ENCODE measurements around the gene RALGPS1.

RALGPS1 gene

DNA sequence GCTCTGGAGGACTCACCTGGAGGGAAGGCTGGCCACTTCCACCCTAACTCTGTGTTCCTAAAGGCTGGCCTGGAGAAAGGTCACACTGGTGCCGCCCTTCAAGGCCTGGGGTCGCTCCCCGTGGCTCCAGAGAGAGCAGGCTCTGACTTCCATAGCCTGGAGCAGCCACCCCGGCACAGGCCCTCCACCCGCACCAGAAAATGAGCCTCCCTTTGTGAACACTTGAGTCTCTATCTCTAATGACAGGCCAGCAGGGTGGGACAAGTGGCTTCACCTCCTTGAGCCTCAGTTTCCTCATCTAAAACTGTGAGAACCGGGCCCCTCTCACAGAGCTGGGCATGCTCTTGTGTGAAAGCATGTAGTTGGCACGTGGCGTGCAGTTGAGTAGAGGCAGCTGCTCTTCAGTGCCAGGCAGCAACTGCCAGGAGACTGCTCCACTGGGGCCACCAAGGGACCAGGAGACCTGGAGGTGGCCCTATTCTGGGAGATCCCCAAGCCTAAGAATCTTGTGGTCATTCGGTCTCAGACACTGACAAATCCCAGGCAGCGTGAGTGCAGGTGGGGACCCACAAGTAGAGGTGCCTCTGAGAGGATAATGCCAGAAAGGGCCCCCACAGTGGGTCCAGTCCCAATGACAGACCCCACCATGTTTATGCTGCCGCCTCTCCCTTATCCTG is 293.3 kb downstream of the RALGPS1 start:
- no peak for DNase-seq (ENCODE audit: low read depth)
- no peak overlapping the region for H3K4me3 ChIP-seq (ENCODE audit: low read length)
- TF ChIP-seq, protein P1, sequence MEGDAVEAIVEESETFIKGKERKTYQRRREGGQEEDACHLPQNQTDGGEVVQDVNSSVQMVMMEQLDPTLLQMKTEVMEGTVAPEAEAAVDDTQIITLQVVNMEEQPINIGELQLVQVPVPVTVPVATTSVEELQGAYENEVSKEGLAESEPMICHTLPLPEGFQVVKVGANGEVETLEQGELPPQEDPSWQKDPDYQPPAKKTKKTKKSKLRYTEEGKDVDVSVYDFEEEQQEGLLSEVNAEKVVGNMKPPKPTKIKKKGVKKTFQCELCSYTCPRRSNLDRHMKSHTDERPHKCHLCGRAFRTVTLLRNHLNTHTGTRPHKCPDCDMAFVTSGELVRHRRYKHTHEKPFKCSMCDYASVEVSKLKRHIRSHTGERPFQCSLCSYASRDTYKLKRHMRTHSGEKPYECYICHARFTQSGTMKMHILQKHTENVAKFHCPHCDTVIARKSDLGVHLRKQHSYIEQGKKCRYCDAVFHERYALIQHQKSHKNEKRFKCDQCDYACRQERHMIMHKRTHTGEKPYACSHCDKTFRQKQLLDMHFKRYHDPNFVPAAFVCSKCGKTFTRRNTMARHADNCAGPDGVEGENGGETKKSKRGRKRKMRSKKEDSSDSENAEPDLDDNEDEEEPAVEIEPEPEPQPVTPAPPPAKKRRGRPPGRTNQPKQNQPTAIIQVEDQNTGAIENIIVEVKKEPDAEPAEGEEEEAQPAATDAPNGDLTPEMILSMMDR (conservative IDR thresholded peaks at IDR 0.05; ENCODE audit: low read length), result no peak

GRCh38 chr9:127208416-127208815 is 293.8 kb downstream of the RALGPS1 start:
- no peak overlapping the region for H3K4me3 ChIP-seq (ENCODE audit: low read length)
- no peak for DNase-seq (ENCODE audit: low read depth)
- TF ChIP-seq, protein P1 (conservative IDR thresholded peaks at IDR 0.05; ENCODE audit: low read length), result no peak

GRCh38 chr9:127209220-127209619 is 294.6 kb downstream of the RALGPS1 start:
- no peak overlapping the region for H3K4me3 ChIP-seq (ENCODE audit: low read length)
- no peak for DNase-seq (ENCODE audit: low read depth)
- TF ChIP-seq, protein P1 (conservative IDR thresholded peaks at IDR 0.05; ENCODE audit: low read length), result no peak

DNA sequence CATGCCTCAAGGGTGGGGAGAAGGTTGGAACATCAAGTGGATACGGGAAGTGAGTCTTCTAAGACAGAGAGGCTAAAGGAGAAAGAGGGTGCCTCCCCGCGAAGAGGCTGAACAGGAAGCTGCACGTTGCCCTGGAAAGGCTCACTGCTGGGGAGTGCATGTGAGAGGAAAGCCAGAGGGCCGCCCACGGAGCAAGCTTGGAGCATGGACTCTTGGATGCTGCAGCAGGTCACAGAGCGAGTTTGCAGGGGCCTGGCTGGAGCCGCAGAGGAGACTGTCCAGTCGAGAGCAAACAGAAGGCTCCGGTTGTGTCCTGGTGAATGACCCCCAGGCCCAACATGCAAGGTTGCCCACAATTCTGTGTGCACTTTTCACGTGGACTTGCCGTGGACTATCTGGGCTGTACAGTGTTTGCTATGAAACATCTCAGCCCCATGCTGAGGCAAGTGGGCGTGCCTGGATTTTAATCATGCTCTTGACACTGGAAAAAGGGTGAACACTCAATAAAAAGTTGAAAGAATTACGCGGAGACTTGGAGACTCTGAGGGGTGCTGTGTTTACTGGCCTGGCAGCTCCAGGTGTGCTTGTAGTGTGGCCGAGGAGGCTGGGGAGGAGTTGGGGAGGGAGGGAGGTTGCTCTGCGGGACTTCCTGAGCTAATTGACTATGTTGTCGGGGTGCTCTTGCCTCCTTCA is 295.5 kb downstream of the RALGPS1 start:
- TF ChIP-seq, protein P1 (conservative IDR thresholded peaks at IDR 0.05; ENCODE audit: low read length), result no peak
- H3K4me3 ChIP-seq (ENCODE audit: low read length), result no peak overlapping the region
- no peak for DNase-seq (ENCODE audit: low read depth)

GRCh38 chr9:127210851-127211730 is 296.5 kb downstream of the RALGPS1 start:
- no peak for DNase-seq (ENCODE audit: low read depth)
- no peak overlapping the region for H3K4me3 ChIP-seq (ENCODE audit: low read length)
- TF ChIP-seq, protein P1 (conservative IDR thresholded peaks at IDR 0.05; ENCODE audit: low read length), result no peak

DNA sequence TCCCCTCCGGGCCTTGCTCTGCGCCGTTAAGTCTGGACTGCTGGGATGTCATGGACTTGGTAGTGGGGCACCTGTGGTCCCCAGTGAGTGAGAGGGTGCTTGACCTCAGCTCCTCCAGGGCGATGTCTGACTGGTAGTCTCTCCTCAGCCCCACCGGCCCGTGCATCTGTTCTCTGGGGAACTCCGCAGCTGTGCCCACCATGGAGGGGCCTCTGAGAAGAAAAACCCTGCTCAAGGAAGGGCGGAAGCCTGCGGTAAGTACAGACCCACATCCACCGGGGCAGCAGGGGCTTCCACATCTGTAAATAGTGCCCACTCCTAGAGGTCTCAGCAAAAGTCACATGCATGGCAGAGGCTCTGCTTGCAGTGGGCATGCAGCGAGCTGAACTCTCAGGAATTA is 297.4 kb downstream of the RALGPS1 start:
- TF ChIP-seq, protein P1 (conservative IDR thresholded peaks at IDR 0.05; ENCODE audit: low read length), result no peak
- H3K4me3 ChIP-seq (ENCODE audit: low read length), result no peak overlapping the region
- DNase-seq (ENCODE audit: low read depth), result no peak
